Thoracic aorta (tissue), 2 donors: ENCODE measurements around the gene STPG1. TPM values are rescaled to one million over a fixed set of nuclear protein-coding genes. Genes with fewer than 3 reads are reported as not detected.

ENCODE experiments used
- ATAC-seq: fragments of 150-250 bp; one replicate; pipeline ENCODE4 v1.8.0; 2017; ENCODE audit warnings: low read depth; ENCODE audit not compliant: insufficient number of reproducible peaks, low FRiP score
- DNase-seq: peaks from one replicate; pipeline ENCODE4 v3.0.0-alpha.2; 2020; ENCODE audit warnings: low spot score
- H3K27ac ChIP-seq, 2 donors: fragments of 200-600 bp; sonication (generic); 1 replicate in 1 of 2; 2 replicates in 1 of 2; pipeline ENCODE4 v1.5.1; 2016; ENCODE audit warnings: mild to moderate bottlenecking in 2 of 2, moderate library complexity in 2 of 2
- H3K27me3 ChIP-seq: fragments of 200-600 bp; sonication (generic); replicated peaks from 2 replicates; pipeline ENCODE4 v1.6.0; 2016; ENCODE audit warnings: mild to moderate bottlenecking; ENCODE audit not compliant: insufficient read depth
- H3K36me3 ChIP-seq: fragments of 200-600 bp; sonication (generic); one replicate; pipeline ENCODE4 v1.5.1; 2016
- H3K4me1 ChIP-seq, 2 donors: fragments of 200-600 bp; sonication (generic); 1 replicate in 1 of 2; 2 replicates in 1 of 2; pipeline versions ENCODE4 v1.5.1 to v1.6.0; 2016; ENCODE audit warnings: low read depth in 2 of 2, mild to moderate bottlenecking in 1 of 2; ENCODE audit not compliant: control insufficient read depth in 1 of 2
- H3K4me3 ChIP-seq: fragments of 200-600 bp; sonication (generic); 2 replicates; pipeline ENCODE4 v1.5.1; 2016; ENCODE audit warnings: mild to moderate bottlenecking
- H3K9me3 ChIP-seq: fragments of 200-600 bp; sonication (generic); 2 replicates; pipeline ENCODE4 v1.5.1; 2016
- total RNA-seq, 2 donors: library from RNA; depleted of rRNA; stranded (reverse); fragments of >200 nt; gene quantifications; one replicate each; pipeline versions ENCODE4 v1.1.0 to v1.2.3, GENCODE V29; 2016
- TF ChIP-seq, protein P1 (sequence below): fragments of 200-600 bp; sonication (generic); IDR thresholded peaks from one replicate; pipeline ENCODE4 v1.5.1; 2019; ENCODE audit warnings: antibody characterized with exemption

Gene STPG1
- total RNA-seq, 2 donors from 2014 or later, result 1.5 to 4.0 TPM

DNA sequence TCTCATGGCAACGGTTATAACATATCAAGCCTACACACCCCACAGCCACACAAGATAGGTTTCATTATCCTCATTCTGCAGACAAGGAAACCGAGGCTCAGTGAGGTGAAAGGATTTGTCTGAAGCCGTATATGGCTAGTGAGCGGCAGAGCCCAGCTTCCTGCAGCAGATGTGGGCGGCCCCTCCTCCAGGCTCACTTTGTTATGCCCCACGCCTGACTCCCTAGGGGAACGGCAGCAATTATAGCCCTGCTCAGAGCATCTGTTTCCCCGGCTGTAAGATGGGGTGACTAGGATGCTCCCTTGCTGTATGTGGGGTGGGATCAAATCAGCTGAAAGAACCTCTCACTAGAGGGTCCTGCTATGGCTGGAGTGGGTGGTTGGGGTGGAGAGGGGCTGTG is 72.3 kb downstream of the STPG1 start:
- Histone ChIP-seq H3K4me1 (no peaks in the 10 kb centered on the region), H3K9me3 (no peaks in the 10 kb centered on the region), H3K36me3 (no peaks in the 10 kb centered on the region), H3K27me3 (no peaks in the 10 kb centered on the region), H3K27ac (no peak overlapping the region), H3K4me3 (no peak overlapping the region)
- ATAC-seq, result no peak
- DNase-seq, result no peak
- TF ChIP-seq, protein P1, sequence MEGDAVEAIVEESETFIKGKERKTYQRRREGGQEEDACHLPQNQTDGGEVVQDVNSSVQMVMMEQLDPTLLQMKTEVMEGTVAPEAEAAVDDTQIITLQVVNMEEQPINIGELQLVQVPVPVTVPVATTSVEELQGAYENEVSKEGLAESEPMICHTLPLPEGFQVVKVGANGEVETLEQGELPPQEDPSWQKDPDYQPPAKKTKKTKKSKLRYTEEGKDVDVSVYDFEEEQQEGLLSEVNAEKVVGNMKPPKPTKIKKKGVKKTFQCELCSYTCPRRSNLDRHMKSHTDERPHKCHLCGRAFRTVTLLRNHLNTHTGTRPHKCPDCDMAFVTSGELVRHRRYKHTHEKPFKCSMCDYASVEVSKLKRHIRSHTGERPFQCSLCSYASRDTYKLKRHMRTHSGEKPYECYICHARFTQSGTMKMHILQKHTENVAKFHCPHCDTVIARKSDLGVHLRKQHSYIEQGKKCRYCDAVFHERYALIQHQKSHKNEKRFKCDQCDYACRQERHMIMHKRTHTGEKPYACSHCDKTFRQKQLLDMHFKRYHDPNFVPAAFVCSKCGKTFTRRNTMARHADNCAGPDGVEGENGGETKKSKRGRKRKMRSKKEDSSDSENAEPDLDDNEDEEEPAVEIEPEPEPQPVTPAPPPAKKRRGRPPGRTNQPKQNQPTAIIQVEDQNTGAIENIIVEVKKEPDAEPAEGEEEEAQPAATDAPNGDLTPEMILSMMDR, result no peak

DNA sequence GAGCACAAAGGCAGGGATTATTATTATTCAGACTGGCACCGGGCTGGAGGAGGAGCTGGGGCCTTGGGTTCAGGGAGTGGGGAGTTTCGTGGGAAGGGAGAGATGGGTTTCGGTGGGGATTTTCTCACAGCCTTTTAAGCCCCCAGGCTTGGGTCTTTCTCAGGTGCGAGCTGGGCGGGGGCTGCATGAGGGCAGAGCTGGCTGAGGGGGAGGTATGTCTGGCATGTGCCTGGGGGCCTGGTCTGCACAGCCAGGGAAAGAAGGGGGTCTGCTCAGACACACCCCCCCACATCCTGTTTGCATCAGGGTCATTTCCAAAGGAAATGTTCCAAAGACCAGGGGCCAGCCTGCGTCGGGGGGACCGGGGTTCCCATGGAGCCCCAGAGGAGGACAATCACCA is 72.8 kb downstream of the STPG1 start:
- Histone ChIP-seq H3K27ac (no peak overlapping the region), H3K9me3 (no peaks in the 10 kb centered on the region), H3K4me1 (no peaks in the 10 kb centered on the region), H3K27me3 (no peaks in the 10 kb centered on the region), H3K36me3 (no peaks in the 10 kb centered on the region), H3K4me3 (no peak overlapping the region)
- TF ChIP-seq, protein P1, result no peak
- no peak for ATAC-seq
- DNase-seq, result no peak

DNA sequence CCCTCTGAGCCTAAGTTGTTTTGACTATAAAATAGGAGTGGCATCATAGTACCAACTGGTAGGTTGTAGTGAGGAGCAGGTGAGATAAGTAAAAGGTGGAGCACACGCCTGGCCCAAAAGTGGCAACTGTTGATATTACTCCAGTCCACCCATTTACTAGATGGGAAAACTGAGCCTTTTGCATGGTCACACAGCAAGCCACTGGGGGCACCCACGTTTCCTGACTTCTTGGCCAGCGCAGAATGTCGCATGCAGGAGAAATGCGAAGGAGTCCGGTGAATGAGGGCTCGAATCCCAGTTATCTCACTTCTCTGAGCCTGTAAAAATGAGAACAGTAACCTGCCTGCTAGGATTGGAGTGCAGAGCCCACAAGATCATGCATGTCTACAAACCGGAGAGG is 73.6 kb downstream of the STPG1 start:
- TF ChIP-seq, protein P1, result no peak
- H3K9me3 ChIP-seq, result no peaks in the 10 kb centered on the region
- H3K4me3 ChIP-seq, result no peak overlapping the region
- ATAC-seq, result no peak
- no peaks in the 10 kb centered on the region for H3K27me3 ChIP-seq
- H3K36me3 ChIP-seq, result no peaks in the 10 kb centered on the region
- no peaks in the 10 kb centered on the region for H3K4me1 ChIP-seq
- no peak for DNase-seq
- no peak overlapping the region for H3K27ac ChIP-seq

DNA sequence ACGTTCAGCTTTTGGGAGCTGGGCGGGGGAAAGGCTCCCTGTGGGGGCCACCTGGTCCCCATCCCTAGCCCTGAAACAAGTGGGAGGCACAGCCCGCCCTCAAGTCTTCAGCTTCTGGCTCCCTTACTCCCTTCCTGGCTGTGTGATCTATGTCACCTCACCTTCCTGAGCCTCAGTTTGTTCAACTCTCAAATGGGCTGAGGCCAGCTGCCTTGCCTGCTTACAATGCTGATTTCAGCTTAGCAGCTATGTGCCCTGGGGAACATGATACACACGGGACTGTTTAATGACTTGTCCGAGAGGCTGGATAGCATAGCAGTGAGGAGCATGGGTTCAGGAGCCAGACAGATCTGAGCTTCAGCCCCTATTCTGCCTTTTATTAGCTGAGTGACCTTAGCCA is 75.1 kb downstream of the STPG1 start:
- TF ChIP-seq, protein P1, result no peak
- no peak for ATAC-seq
- no peak overlapping the region for H3K27ac ChIP-seq
- H3K4me3 ChIP-seq, result no peak overlapping the region
- no peaks in the 10 kb centered on the region for H3K4me1 ChIP-seq
- H3K9me3 ChIP-seq, result no peaks in the 10 kb centered on the region
- DNase-seq, result no peak
- no peaks in the 10 kb centered on the region for H3K36me3 ChIP-seq
- no peaks in the 10 kb centered on the region for H3K27me3 ChIP-seq

DNA sequence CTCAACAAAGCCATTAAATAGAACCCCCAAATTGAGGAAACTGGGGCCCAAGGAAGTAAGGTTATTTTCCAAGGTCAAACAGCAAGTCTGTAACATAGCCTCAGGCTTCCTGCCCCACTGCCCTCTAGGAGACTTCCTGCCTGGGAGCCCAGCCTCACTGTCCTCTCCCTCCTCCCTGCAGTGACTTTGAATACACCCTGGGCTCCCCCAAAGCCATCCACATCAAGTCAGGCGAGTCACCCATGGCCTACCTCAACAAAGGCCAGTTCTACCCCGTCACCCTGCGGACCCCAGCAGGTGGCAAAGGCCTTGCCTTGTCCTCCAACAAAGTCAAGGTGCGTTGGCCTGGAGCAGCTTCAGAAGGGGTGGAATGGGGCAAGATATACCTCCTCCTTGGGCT is 76.1 kb downstream of the STPG1 start:
- Histone ChIP-seq H3K36me3 (no peaks in the 10 kb centered on the region), H3K9me3 (no peaks in the 10 kb centered on the region), H3K4me3 (no peak overlapping the region), H3K4me1 (no peaks in the 10 kb centered on the region), H3K27ac (no peak overlapping the region), H3K27me3 (no peaks in the 10 kb centered on the region)
- no peak for DNase-seq
- TF ChIP-seq, protein P1, result no peak
- no peak for ATAC-seq
